ENCODE results near the gene SEMA3D. TPM values are rescaled to one million over a fixed set of nuclear protein-coding genes. Genes with fewer than 3 reads are reported as not detected.

SEMA3D gene
- total RNA-seq, 4 donors from 2014 or later: 1.4 to 1.6 (median 1.5) TPM; not detected in 1

DNA sequence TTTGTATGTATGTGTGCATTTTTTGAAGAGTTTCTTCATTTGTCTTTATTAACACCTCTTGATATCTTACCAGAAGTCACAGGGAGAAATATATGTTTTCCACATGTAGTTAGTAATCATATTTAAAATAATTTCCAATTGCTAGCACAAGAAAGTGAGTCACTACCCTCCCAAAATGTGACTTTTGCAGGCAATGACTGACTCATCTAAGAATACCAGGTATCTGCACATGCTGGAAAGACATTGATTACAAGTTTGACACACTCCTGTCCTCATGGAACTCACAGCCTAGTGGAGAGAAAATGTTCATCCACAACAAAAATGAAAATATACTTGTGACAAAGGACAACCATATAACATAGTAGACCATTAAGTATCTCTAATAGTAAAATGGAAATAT lies 82.9 kb downstream of the SEMA3D start:
- in situ Hi-C loops (cut with MboI; ENCODE audit: low pct_ligation_motif_present in 1 of 4, low pct_unique_long_range_greater_than_20kb in 1 of 4, low sequenced_read_pairs in 3 of 4): no loop called here
- H3K4me3 ChIP-seq: no peak overlapping the region

DNA sequence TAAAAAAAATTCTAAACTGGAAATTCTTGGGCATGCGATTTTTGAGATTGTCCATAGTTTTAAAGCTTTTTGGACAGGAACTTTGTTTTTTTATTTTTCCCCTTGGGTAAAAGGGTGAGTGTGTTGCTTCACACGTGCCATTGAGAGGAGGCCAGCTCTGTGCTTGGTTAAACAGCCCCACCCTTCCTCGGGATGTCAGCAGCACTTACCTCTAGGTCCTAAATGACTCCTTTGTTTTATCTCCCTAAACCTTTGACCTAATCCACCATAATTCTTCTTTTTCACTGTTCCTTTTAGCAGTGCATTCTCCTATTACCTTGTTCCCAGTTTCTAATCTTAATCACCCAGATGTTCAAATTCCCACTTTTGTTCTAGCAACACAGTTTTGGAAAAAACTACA lies 83.5 kb downstream of the SEMA3D start:
- no peaks in the 10 kb centered on the region for H3K27me3 ChIP-seq
- H3K4me3 ChIP-seq: no peak overlapping the region
- DNase-seq: no peak
- H3K9me3 ChIP-seq: no peaks in the 10 kb centered on the region
- intact Hi-C loops (cut with DNase I; ENCODE audit: low total_unique reads) (no loop called here), in situ Hi-C loops (cut with MboI; ENCODE audit: low pct_ligation_motif_present in 1 of 4, low pct_unique_long_range_greater_than_20kb in 1 of 4, low sequenced_read_pairs in 3 of 4) (no loop called here)
- 40 to 48% methylated on average over 3 of the region's 3 CpGs for WGBS, 2 donors (ENCODE audit: low coverage in 1 of 2)
- TF ChIP-seq EP300 (IDR thresholded peaks at IDR 0.05; ENCODE audit: low read depth): no peak
- no peak for TF ChIP-seq POLR2A (IDR thresholded peaks at IDR 0.05)
- no peak for TF ChIP-seq POLR2AphosphoS5 (IDR thresholded peaks at IDR 0.05)
- TF ChIP-seq, protein P1, sequence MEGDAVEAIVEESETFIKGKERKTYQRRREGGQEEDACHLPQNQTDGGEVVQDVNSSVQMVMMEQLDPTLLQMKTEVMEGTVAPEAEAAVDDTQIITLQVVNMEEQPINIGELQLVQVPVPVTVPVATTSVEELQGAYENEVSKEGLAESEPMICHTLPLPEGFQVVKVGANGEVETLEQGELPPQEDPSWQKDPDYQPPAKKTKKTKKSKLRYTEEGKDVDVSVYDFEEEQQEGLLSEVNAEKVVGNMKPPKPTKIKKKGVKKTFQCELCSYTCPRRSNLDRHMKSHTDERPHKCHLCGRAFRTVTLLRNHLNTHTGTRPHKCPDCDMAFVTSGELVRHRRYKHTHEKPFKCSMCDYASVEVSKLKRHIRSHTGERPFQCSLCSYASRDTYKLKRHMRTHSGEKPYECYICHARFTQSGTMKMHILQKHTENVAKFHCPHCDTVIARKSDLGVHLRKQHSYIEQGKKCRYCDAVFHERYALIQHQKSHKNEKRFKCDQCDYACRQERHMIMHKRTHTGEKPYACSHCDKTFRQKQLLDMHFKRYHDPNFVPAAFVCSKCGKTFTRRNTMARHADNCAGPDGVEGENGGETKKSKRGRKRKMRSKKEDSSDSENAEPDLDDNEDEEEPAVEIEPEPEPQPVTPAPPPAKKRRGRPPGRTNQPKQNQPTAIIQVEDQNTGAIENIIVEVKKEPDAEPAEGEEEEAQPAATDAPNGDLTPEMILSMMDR (IDR thresholded peaks at IDR 0.05): no peak
- no peak overlapping the region for H3K27ac ChIP-seq
- no peaks in the 10 kb centered on the region for H3K36me3 ChIP-seq
- no peaks in the 10 kb centered on the region for H3K4me1 ChIP-seq

More for the DNA sequence above, 82.9 kb downstream of the SEMA3D start:
- no peaks in the 10 kb centered on the region for H3K27me3 ChIP-seq
- no peaks in the 10 kb centered on the region for H3K36me3 ChIP-seq
- no peaks in the 10 kb centered on the region for H3K9me3 ChIP-seq
- no peak overlapping the region for H3K27ac ChIP-seq
- no peak for DNase-seq
- H3K4me1 ChIP-seq: no peaks in the 10 kb centered on the region
- intact Hi-C loops (cut with DNase I; ENCODE audit: low total_unique reads): no loop called here
- TF ChIP-seq POLR2A (IDR thresholded peaks at IDR 0.05) (no peak), EP300 (IDR thresholded peaks at IDR 0.05; ENCODE audit: low read depth) (no peak), POLR2AphosphoS5 (IDR thresholded peaks at IDR 0.05) (no peak)
- TF ChIP-seq, protein P1 (IDR thresholded peaks at IDR 0.05): no peak

DNA sequence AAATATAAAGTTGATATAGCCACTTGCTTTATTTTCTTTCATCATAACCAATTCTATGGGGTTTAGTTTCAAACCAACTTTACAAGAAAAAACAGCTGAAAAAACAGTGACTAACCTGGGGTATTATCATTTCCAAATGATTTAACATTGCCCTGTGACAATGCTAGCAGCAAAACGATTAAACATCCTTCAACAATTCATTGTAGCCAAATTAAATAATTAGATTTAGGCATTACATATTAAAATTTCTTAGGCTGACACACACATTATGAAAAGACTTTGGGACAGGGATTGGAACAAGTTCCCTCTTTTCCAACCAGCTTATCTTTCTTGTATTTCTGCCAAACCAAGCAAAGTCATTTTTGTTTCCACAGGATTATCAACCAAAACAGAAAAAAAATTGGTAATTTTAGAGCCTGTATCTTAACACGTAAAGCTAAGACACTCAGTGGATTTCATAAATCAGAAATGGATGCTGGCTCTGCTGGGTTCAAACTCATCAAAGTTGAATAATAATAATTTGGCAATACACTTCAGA lies 84.0 kb downstream of the SEMA3D start:
- Histone ChIP-seq H3K27ac (no peak overlapping the region), H3K27me3 (no peaks in the 10 kb centered on the region), H3K36me3 (no peaks in the 10 kb centered on the region), H3K4me1 (no peaks in the 10 kb centered on the region), H3K4me3 (no peak overlapping the region), H3K9me3 (no peaks in the 10 kb centered on the region)
- intact Hi-C loops (cut with DNase I; ENCODE audit: low total_unique reads): no loop called here
- in situ Hi-C loops (cut with MboI; ENCODE audit: low pct_ligation_motif_present in 1 of 4, low pct_unique_long_range_greater_than_20kb in 1 of 4, low sequenced_read_pairs in 3 of 4): no loop called here
- no peak for DNase-seq
- WGBS, 2 donors (ENCODE audit: low coverage in 1 of 2): 34 to 36% methylated on average over 2 of the region's 2 CpGs
- TF ChIP-seq EP300 (IDR thresholded peaks at IDR 0.05; ENCODE audit: low read depth) (no peak), POLR2AphosphoS5 (IDR thresholded peaks at IDR 0.05) (no peak)

DNA sequence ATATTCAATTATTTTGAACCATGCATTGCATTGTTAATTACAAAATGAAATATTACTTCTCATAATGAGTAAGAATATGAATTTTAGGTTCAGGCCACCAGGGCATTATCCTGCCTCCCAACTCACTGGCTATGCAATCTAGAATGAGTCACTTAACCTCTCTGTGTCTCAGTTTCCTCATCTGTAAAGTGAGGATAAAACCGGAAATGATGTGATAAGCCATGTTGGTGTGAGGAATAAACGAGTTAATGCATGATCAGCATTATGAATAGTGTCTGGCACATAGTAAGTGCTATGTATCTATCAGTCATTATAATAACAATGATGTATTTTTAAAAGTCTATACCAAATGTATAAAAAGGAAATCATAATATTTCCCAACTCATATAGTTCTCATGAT lies 85.5 kb downstream of the SEMA3D start:
- H3K4me3 ChIP-seq: no peak overlapping the region
- intact Hi-C loops (cut with DNase I; ENCODE audit: low total_unique reads) (no loop called here), in situ Hi-C loops (cut with MboI; ENCODE audit: low pct_ligation_motif_present in 1 of 4, low pct_unique_long_range_greater_than_20kb in 1 of 4, low sequenced_read_pairs in 3 of 4) (no loop called here)
- no peaks in the 10 kb centered on the region for H3K9me3 ChIP-seq
- TF ChIP-seq EP300 (IDR thresholded peaks at IDR 0.05; ENCODE audit: low read depth): no peak
- TF ChIP-seq, protein P1 (IDR thresholded peaks at IDR 0.05): no peak
- TF ChIP-seq POLR2A (IDR thresholded peaks at IDR 0.05): no peak
- no peak for TF ChIP-seq POLR2AphosphoS5 (IDR thresholded peaks at IDR 0.05)
- H3K36me3 ChIP-seq: no peaks in the 10 kb centered on the region
- 67 to 76% methylated on average over 2 of the region's 2 CpGs for WGBS, 2 donors (ENCODE audit: low coverage in 1 of 2)
- no peaks in the 10 kb centered on the region for H3K27me3 ChIP-seq
- H3K4me1 ChIP-seq: no peaks in the 10 kb centered on the region
- no peak overlapping the region for H3K27ac ChIP-seq
- DNase-seq: no peak

DNA sequence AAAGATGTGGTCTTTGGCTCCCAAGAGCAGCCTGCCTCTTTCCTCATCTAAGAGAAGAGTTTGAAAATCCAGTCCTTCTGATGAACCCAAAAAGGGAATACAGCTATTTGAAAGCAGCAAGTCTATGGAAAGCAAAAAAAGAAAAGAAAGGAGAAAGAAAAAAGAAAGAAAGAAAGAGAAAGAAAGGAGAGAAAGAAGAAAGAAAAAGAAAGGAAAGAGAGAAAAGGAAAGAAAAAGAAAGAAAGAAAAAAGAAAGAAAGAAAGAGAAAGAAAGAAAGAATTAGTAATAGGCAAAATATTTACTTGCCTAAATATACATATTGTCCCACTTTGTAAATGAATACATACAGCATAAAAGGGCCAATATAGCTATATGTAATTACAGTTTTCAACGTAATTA lies 89.0 kb downstream of the SEMA3D start:
- Histone ChIP-seq H3K27me3 (no peaks in the 10 kb centered on the region), H3K27ac (no peak overlapping the region), H3K4me3 (no peak overlapping the region), H3K9me3 (no peaks in the 10 kb centered on the region), H3K4me1 (no peaks in the 10 kb centered on the region), H3K36me3 (no peaks in the 10 kb centered on the region)
- in situ Hi-C loops (cut with MboI; ENCODE audit: low pct_ligation_motif_present in 1 of 4, low pct_unique_long_range_greater_than_20kb in 1 of 4, low sequenced_read_pairs in 3 of 4): no loop called here
- TF ChIP-seq EP300 (IDR thresholded peaks at IDR 0.05; ENCODE audit: low read depth) (no peak), POLR2A (IDR thresholded peaks at IDR 0.05) (no peak), POLR2AphosphoS5 (IDR thresholded peaks at IDR 0.05) (no peak)
- TF ChIP-seq, protein P1 (IDR thresholded peaks at IDR 0.05): no peak
- intact Hi-C loops (cut with DNase I; ENCODE audit: low total_unique reads): no loop called here
- DNase-seq: no peak
- 42 to 67% methylated on average over 1 of the region's 1 CpG for WGBS, 2 donors (ENCODE audit: low coverage in 1 of 2)

Data from transverse colon (tissue), 4 donors.